HepG2 (cell line): ENCODE measurements around the gene TRIM66. TPM values are rescaled to one million over a fixed set of nuclear protein-coding genes. Genes with fewer than 3 reads are reported as not detected.

ENCODE experiments used
- AGO1 ChIP-seq: fragments of 200-400 bp; formaldehyde crosslinking; IDR thresholded peaks from 2 replicates; pipeline ENCODE4 v1.6.1; 2017; ENCODE audit warnings: mild to moderate bottlenecking, low read depth, low read length, moderate library complexity; ENCODE audit not compliant: poor library complexity, severe bottlenecking
- ASH2L ChIP-seq: fragments of 300-600, 200-600 bp; sonication (generic); IDR thresholded peaks from 2 replicates; pipeline ENCODE4 v1.7.0; 2017; ENCODE audit warnings: low read depth, mild to moderate bottlenecking, moderate library complexity, mixed read lengths, low read length; ENCODE audit not compliant: insufficient read length
- CEBPG ChIP-seq: IDR thresholded peaks from 2 replicates; pipeline ENCODE4 v1.6.1; 2016
- GATA4 ChIP-seq: sonication (generic); IDR thresholded peaks from 2 replicates; pipeline ENCODE4 v1.6.1; 2016; ENCODE audit warnings: antibody characterized with exemption, low read depth, borderline replicate concordance
- JUNB ChIP-seq: sonication (generic); formaldehyde crosslinking; IDR thresholded peaks from 2 replicates; pipeline ENCODE4 v1.8.0; 2022; ENCODE audit warnings: missing genetic modification reagents, mild to moderate bottlenecking, borderline replicate concordance
- KDM3A ChIP-seq: IDR thresholded peaks from 2 replicates; pipeline ENCODE4 v1.6.1; 2018; ENCODE audit warnings: low read depth, missing compliant biosample characterization
- LCORL ChIP-seq, 2 experiments: fragments of 450-650 bp in 1 of 2; sonication (generic) in 1 of 2; formaldehyde crosslinking in 1 of 2; IDR thresholded peaks; 2 replicates each; pipeline versions ENCODE4 v1.5.0 to v1.6.1; 2017 to 2020; ENCODE audit warnings: antibody characterized with exemption in 1 of 2, missing genetic modification reagents in 1 of 2
- MLXIP ChIP-seq: sonication (generic); formaldehyde crosslinking; IDR thresholded peaks from 2 replicates; pipeline ENCODE4 v1.9.0; 2021; ENCODE audit warnings: missing genetic modification reagents, borderline replicate concordance
- MYC ChIP-seq: sonication (generic); formaldehyde crosslinking; IDR thresholded peaks from 2 replicates; pipeline ENCODE4 v1.9.0; 2021; ENCODE audit warnings: missing genetic modification reagents, borderline replicate concordance
- MYNN ChIP-seq: sonication (generic); formaldehyde crosslinking; IDR thresholded peaks from 2 replicates; pipeline ENCODE4 v1.4.0; 2020; ENCODE audit warnings: mild to moderate bottlenecking, low read depth, missing genetic modification reagents
- POGZ ChIP-seq: sonication (generic); formaldehyde crosslinking; IDR thresholded peaks from 2 replicates; pipeline ENCODE4 v1.4.0; 2020; ENCODE audit warnings: mild to moderate bottlenecking, missing genetic modification reagents
- POLR2AphosphoS2 ChIP-seq: IDR thresholded peaks from 2 replicates; pipeline ENCODE4 v1.6.1; 2011; ENCODE audit warnings: low read depth, low read length, improper control_type of control experiment
- RNF2 ChIP-seq: fragments of 450-650 bp; conservative IDR thresholded peaks from 2 replicates; pipeline ENCODE4 v1.6.1; 2016; ENCODE audit warnings: low read depth
- SAP130 ChIP-seq: IDR thresholded peaks from 2 replicates; pipeline ENCODE4 v1.6.1; 2016; ENCODE audit warnings: low read depth
- SMYD3 ChIP-seq: sonication (generic); formaldehyde crosslinking; IDR thresholded peaks from 2 replicates; pipeline ENCODE4 v1.8.1; 2023; ENCODE audit warnings: mild to moderate bottlenecking, missing genetic modification reagents
- SRY ChIP-seq: sonication (generic); formaldehyde crosslinking; IDR thresholded peaks from 2 replicates; pipeline ENCODE4 v1.8.0; 2022; ENCODE audit warnings: mild to moderate bottlenecking, missing genetic modification reagents
- SSRP1 ChIP-seq: IDR thresholded peaks from 2 replicates; pipeline ENCODE4 v1.6.1; 2016; ENCODE audit warnings: control low read depth
- TBP ChIP-seq: sonication (generic); formaldehyde crosslinking; IDR thresholded peaks from 2 replicates; pipeline ENCODE4 v1.5.0; 2020; ENCODE audit warnings: missing genetic modification reagents
- XRCC5 ChIP-seq: fragments of 200-400 bp; formaldehyde crosslinking; optimal IDR thresholded peaks from 2 replicates; pipeline ENCODE3; 2017; ENCODE audit warnings: mild to moderate bottlenecking, low read length
- ZNF33A ChIP-seq: sonication (generic); formaldehyde crosslinking; IDR thresholded peaks from 2 replicates; pipeline ENCODE4 v1.5.1; 2020; ENCODE audit warnings: missing genetic modification reagents, mild to moderate bottlenecking, moderate library complexity, borderline replicate concordance
- ZNF496 ChIP-seq: sonication (generic); formaldehyde crosslinking; IDR thresholded peaks from 2 replicates; pipeline ENCODE4 v1.8.1; 2023; ENCODE audit warnings: mild to moderate bottlenecking, moderate library complexity, missing genetic modification reagents; ENCODE audit not compliant: insufficient replicate concordance
- ZNF563 ChIP-seq: sonication (generic); formaldehyde crosslinking; IDR thresholded peaks from 2 replicates; pipeline ENCODE4 v1.8.0; 2022; ENCODE audit warnings: mild to moderate bottlenecking, moderate library complexity, missing genetic modification reagents
- ZNF776 ChIP-seq: sonication (generic); formaldehyde crosslinking; IDR thresholded peaks from 2 replicates; pipeline ENCODE4 v1.4.0; 2020; ENCODE audit warnings: mild to moderate bottlenecking, missing genetic modification reagents
- polyA plus RNA-seq, 8 experiments: library from polyadenylated mRNA; depleted of rRNA in 3 of 8; stranded (reverse) in 7 of 8; unstranded in 1 of 8; fragments of >200 nt; fragmentation: Illumina TruSeq in 4 of 8; extraction: Trizol in 4 of 8; gene quantifications; 2 replicates each; pipeline versions ENCODE4 v1.2.1 to v1.2.3, GENCODE V29; 2011 to 2016; ENCODE audit warnings: low read depth in 4 of 8, missing spikeins in 1 of 8, mixed read lengths in 1 of 8; ENCODE audit not compliant: insufficient read depth in 1 of 8
- total RNA-seq, 5 experiments: library from RNA; depleted of rRNA; stranded (reverse); fragments of >200 nt; fragmentation: Illumina TruSeq; extraction: Trizol; gene quantifications; 2 replicates each; pipeline ENCODE4 v1.2.3, GENCODE V29; 2016; ENCODE audit warnings: low read depth in 1 of 5
- TF ChIP-seq, protein P1 (sequence below): sonication (generic); formaldehyde crosslinking; IDR thresholded peaks from 2 replicates; pipeline ENCODE4 v1.4.0; 2020; ENCODE audit warnings: missing genetic modification reagents
- TF ChIP-seq, protein P2 (sequence below): sonication (generic); formaldehyde crosslinking; IDR thresholded peaks from 2 replicates; pipeline ENCODE4 v1.8.0; 2022; ENCODE audit warnings: missing genetic modification reagents, low read depth, mild to moderate bottlenecking, borderline replicate concordance

The TRIM66 gene
- total and polyA plus RNA-seq, 2 of the 13 experiments (the other 11 are each of a cell fraction or from before 2014, with no cell fraction given) = 4.9 to 6.1 TPM

- TF ChIP-seq MLXIP (CRISPR knock-in tag) = no peak
- peak; percentile 83 for TF ChIP-seq MYC
- peak; percentile 55; the same call in 1 of the 2 replicates for TF ChIP-seq KDM3A
- TF ChIP-seq, protein P1, sequence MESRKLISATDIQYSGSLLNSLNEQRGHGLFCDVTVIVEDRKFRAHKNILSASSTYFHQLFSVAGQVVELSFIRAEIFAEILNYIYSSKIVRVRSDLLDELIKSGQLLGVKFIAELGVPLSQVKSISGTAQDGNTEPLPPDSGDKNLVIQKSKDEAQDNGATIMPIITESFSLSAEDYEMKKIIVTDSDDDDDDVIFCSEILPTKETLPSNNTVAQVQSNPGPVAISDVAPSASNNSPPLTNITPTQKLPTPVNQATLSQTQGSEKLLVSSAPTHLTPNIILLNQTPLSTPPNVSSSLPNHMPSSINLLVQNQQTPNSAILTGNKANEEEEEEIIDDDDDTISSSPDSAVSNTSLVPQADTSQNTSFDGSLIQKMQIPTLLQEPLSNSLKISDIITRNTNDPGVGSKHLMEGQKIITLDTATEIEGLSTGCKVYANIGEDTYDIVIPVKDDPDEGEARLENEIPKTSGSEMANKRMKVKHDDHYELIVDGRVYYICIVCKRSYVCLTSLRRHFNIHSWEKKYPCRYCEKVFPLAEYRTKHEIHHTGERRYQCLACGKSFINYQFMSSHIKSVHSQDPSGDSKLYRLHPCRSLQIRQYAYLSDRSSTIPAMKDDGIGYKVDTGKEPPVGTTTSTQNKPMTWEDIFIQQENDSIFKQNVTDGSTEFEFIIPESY = 0 out of 2 replicates have a peak, but pooled peaks have one; percentile 32
- TF ChIP-seq MYNN (CRISPR knock-in tag) = no peak
- TF ChIP-seq LCORL (IDR thresholded peaks at IDR 0.05) = no peak
- peak; percentile 61 for TF ChIP-seq LCORL (CRISPR knock-in tag; IDR thresholded peaks at IDR 0.05)
- TF ChIP-seq POLR2AphosphoS2 = no peak
- peak; percentile 60 for TF ChIP-seq XRCC5
- TF ChIP-seq RNF2 = peak; percentile 64; the same call in 1 of the 2 replicates
- peak; percentile 99 for TF ChIP-seq AGO1
- TF ChIP-seq JUNB (CRISPR knock-in tag) = no peak
- TF ChIP-seq ZNF563 (CRISPR knock-in tag) = 0 out of 2 replicates have a peak, but pooled peaks have one; percentile 33
- TF ChIP-seq ASH2L = peak; percentile 84
- TF ChIP-seq CEBPG (CRISPR knock-in tag) = no peak; the same call in 1 of the 2 replicates
- TF ChIP-seq ZNF33A (CRISPR knock-in tag) = 0 out of 2 replicates have a peak, but pooled peaks have one; percentile 47
- TF ChIP-seq TBP (CRISPR knock-in tag) = no peak
- TF ChIP-seq SSRP1 (CRISPR knock-in tag) = peak; percentile 88; the same call in 1 of the 2 replicates
- TF ChIP-seq, protein P2, sequence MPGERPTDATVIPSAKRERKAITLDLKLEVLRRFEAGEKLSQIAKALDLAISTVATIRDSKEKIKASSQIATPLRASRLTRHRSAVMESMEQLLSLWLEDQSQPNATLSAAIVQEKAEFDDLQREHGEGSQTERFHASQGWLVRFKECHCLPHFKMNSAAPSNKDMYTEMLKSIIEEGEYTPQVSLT (CRISPR knock-in tag) = no peak
- TF ChIP-seq SAP130 = peak; percentile 96
- peak; percentile 42 for TF ChIP-seq SRY
- TF ChIP-seq GATA4 = no peak; the same call in 1 of the 2 replicates
- TF ChIP-seq POGZ (CRISPR knock-in tag) = peak; percentile 87
- TF ChIP-seq ZNF776 (CRISPR knock-in tag) = no peak
- TF ChIP-seq ZNF496 (CRISPR knock-in tag) = no peak
- peak; percentile 98 for TF ChIP-seq SMYD3 (CRISPR knock-in tag)
These were observed 6.2 kb upstream of the TRIM66 start (continued) for GRCh38 chr11:8688414-8689362.
